Gastroesophageal sphincter (tissue), 4 donors: Measurements from ENCODE around the gene HADHA. TPM values are rescaled to one million over a fixed set of nuclear protein-coding genes. Genes with fewer than 3 reads are reported as not detected.

ENCODE experiments used
- ATAC-seq: fragments of 150-250 bp; one replicate; pipeline ENCODE4 v1.9.1; 2016; ENCODE audit warnings: mild to moderate bottlenecking, moderate library complexity
- H3K27ac ChIP-seq, 4 donors: fragments of 200-600 bp; sonication (generic) in 3 of 4; 1 replicate in 3 of 4; 2 replicates in 1 of 4; pipeline ENCODE4 v1.5.1; 2016 to 2019
- H3K27me3 ChIP-seq: fragments of 200-600 bp; sonication (generic); one replicate; pipeline ENCODE4 v1.5.1; 2019
- H3K36me3 ChIP-seq, 2 donors: fragments of 200-600 bp; sonication (generic); one replicate each; pipeline ENCODE4 v1.5.1; 2019; ENCODE audit warnings: control low read depth in 1 of 2
- H3K4me1 ChIP-seq, 3 donors: fragments of 200-600 bp; sonication (generic); 1 replicate in 2 of 3; 2 replicates in 1 of 3; pipeline ENCODE4 v1.5.1; 2016 to 2019; ENCODE audit warnings: control low read depth in 2 of 3
- H3K4me3 ChIP-seq, 2 donors: fragments of 200-600 bp; sonication (generic); one replicate each; pipeline ENCODE4 v1.5.1; 2019; ENCODE audit warnings: mild to moderate bottlenecking in 1 of 2, moderate library complexity in 1 of 2
- H3K9me3 ChIP-seq, 3 donors: fragments of 200-600 bp; sonication (generic); one replicate each; pipeline ENCODE4 v1.5.1; 2017 to 2019; ENCODE audit warnings: control low read depth in 2 of 3
- EP300 ChIP-seq: sonication (generic); formaldehyde crosslinking; IDR thresholded peaks from one replicate; pipeline ENCODE4 v1.6.1; 2017; ENCODE audit warnings: antibody characterized with exemption, mild to moderate bottlenecking
- POLR2A ChIP-seq, 2 donors: fragments of 450-650 bp; IDR thresholded peaks; one replicate each; pipeline ENCODE4 v1.6.1; 2017; ENCODE audit warnings: antibody characterized with exemption in 2 of 2, mild to moderate bottlenecking in 2 of 2, moderate library complexity in 1 of 2
- POLR2AphosphoS5 ChIP-seq: sonication (generic); formaldehyde crosslinking; IDR thresholded peaks from one replicate; pipeline ENCODE4 v1.6.1; 2017; ENCODE audit warnings: antibody characterized with exemption
- WGBS, 2 donors: methylation state at CpG; one replicate each; pipeline ENCODE4 v1.1.5; 2018; ENCODE audit warnings: low coverage in 1 of 2; 5-methylcytosine and 5-hydroxymethylcytosine counted together
- total RNA-seq, 4 donors: library from RNA; depleted of rRNA; stranded (reverse); fragments of >200 nt; gene quantifications; one replicate each; pipeline ENCODE4 v1.1.0, GENCODE V29; 2016
- TF ChIP-seq, protein P1 (sequence below), 4 experiments: fragments of 200-600 bp in 2 of 4; fragments of 450-650 bp in 2 of 4; sonication (generic) in 1 of 4; IDR thresholded peaks; one replicate each; pipeline ENCODE4 v1.5.1; 2017 to 2019; ENCODE audit warnings: antibody characterized with exemption in 4 of 4, mild to moderate bottlenecking in 2 of 4, moderate library complexity in 2 of 4

Gene HADHA
- total RNA-seq, 4 donors from 2014 or later, result 154 to 277 (median 186) TPM

DNA sequence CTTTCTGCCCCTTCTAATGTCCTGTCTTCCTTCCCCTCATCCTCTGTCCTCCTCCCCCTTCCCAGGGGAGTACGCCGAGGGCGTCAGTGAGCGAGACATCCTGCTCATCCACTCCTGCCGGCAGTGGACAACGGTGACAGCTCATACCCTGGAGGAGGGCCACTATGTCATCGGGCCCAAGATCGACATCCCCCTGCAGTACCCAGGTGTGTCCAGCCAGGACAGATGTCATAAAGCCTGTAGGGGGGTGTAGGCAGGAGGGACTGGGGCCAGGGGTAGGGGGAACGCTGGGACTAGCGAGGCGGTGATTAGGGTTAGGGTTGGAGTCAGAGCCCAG lies 68.2 kb downstream of the HADHA start:
- no peak overlapping the region for H3K4me3 ChIP-seq
- no peaks in the 10 kb centered on the region for H3K9me3 ChIP-seq
- H3K4me1 ChIP-seq, result peaks cover 0 to 35% (median 18%) of the 10 kb centered on the region in 3 donors
- TF ChIP-seq EP300 (no peak), POLR2AphosphoS5 (no peak), POLR2A (IDR thresholded peaks at IDR 0.05) (no peak)
- TF ChIP-seq, protein P1, sequence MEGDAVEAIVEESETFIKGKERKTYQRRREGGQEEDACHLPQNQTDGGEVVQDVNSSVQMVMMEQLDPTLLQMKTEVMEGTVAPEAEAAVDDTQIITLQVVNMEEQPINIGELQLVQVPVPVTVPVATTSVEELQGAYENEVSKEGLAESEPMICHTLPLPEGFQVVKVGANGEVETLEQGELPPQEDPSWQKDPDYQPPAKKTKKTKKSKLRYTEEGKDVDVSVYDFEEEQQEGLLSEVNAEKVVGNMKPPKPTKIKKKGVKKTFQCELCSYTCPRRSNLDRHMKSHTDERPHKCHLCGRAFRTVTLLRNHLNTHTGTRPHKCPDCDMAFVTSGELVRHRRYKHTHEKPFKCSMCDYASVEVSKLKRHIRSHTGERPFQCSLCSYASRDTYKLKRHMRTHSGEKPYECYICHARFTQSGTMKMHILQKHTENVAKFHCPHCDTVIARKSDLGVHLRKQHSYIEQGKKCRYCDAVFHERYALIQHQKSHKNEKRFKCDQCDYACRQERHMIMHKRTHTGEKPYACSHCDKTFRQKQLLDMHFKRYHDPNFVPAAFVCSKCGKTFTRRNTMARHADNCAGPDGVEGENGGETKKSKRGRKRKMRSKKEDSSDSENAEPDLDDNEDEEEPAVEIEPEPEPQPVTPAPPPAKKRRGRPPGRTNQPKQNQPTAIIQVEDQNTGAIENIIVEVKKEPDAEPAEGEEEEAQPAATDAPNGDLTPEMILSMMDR (IDR thresholded peaks at IDR 0.05), result no peak
- no peak overlapping the region for H3K27ac ChIP-seq
- ATAC-seq, result no peak
- WGBS, 2 donors, result 83 to 100% methylated on average over 3 of the region's 11 CpGs
- peaks cover 57% of the 10 kb centered on the region for H3K27me3 ChIP-seq
- no peaks in the 10 kb centered on the region for H3K36me3 ChIP-seq

DNA sequence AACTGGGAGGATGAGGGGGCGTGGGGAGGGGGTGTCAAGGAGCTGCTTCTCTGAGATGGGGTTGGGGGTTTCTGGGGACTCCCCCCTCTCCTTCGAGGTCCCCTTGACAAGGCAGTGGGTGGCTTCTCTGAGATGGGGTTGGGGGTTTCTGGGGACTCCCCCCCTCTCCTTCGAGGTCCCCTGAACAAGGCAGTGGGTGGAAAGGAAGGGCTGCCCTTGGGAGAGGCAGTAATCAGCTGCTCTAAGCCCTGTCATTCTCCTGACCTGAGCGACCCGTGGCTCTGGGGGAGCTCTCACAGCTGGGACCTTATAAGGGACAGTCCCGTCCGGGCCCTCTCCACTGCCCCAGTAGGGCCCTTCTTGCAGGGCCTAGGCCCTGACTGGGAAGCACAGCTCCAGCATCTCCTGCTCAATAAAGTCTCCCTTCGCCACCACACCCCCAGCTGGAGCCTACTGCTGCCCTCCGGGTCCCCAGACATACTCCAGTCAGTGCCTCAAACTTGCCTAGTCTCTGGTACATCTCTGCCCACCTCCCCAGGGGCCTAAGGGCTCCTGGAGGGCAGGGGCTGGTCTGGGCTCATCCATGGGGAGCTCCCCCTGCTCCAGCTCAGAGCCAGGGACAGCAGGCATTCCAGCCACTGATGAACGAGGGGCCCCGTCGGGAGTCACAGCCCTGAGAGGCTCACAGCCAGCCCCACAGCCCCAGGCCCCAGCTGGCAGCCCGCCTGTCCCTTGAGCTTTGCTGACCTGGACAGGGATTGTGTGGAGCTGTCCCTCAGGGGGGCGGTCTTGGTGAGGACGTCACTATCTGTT lies 68.8 kb downstream of the HADHA start:
- Histone ChIP-seq H3K4me3 (no peak overlapping the region), H3K27me3 (peaks cover 60% of the 10 kb centered on the region), H3K27ac (no peak overlapping the region), H3K4me1 (peaks cover 0 to 35% (median 18%) of the 10 kb centered on the region in 3 donors), H3K9me3 (no peaks in the 10 kb centered on the region), H3K36me3 (no peaks in the 10 kb centered on the region)
- TF ChIP-seq, protein P1 (IDR thresholded peaks at IDR 0.05), result no peak
- TF ChIP-seq POLR2AphosphoS5 (no peak), EP300 (no peak), POLR2A (IDR thresholded peaks at IDR 0.05) (no peak)
- WGBS, 2 donors, result no CpG with 5 or more reads among the region's 15 CpGs
- no peak for ATAC-seq

DNA sequence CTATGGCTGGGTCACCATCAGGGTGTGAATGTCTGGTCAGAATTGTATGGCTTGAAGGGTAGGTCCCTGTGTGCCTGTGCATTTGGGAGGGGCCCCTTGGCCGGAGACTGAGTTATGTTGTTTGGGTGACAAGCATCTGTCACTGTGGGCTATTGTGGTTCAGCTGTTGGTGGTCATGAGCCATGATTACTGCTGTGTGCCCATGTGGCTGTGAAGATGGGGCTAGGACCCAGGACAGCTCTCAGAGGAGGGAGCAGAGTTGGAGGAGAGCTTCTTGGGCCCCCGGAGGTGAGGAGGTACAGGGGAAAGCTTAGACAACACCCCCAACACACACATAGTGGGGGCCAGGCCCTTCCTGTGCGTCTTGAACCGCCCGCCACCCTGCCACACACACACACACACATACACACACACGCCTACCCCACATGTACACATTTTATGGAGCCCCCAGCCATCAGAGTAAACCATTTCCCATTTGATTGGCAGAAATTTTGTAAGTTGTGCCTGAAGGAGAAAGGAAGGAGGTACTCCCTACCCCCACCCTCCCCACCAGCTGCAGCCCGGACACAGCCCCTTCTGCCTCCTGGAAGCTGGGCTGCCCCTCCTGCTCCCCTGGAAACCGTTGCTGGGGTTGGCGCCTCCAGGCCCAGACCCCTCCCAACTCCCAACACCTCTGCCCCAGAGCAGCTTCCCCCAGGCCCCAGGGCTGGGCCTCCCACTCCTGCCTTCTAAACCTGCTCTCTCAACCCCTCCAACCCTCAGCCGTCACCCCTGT lies 69.6 kb downstream of the HADHA start:
- Histone ChIP-seq H3K4me3 (no peak overlapping the region), H3K36me3 (no peaks in the 10 kb centered on the region), H3K27ac (no peak overlapping the region), H3K27me3 (peaks cover 60% of the 10 kb centered on the region), H3K9me3 (no peaks in the 10 kb centered on the region), H3K4me1 (peaks cover 0 to 34% (median 18%) of the 10 kb centered on the region in 3 donors)
- 88 to 90% methylated on average over 4 to 6 of the region's 10 CpGs for WGBS, 2 donors
- TF ChIP-seq EP300 (no peak), POLR2AphosphoS5 (no peak), POLR2A (IDR thresholded peaks at IDR 0.05) (no peak)
- TF ChIP-seq, protein P1 (IDR thresholded peaks at IDR 0.05), result no peak
- ATAC-seq, result no peak

DNA sequence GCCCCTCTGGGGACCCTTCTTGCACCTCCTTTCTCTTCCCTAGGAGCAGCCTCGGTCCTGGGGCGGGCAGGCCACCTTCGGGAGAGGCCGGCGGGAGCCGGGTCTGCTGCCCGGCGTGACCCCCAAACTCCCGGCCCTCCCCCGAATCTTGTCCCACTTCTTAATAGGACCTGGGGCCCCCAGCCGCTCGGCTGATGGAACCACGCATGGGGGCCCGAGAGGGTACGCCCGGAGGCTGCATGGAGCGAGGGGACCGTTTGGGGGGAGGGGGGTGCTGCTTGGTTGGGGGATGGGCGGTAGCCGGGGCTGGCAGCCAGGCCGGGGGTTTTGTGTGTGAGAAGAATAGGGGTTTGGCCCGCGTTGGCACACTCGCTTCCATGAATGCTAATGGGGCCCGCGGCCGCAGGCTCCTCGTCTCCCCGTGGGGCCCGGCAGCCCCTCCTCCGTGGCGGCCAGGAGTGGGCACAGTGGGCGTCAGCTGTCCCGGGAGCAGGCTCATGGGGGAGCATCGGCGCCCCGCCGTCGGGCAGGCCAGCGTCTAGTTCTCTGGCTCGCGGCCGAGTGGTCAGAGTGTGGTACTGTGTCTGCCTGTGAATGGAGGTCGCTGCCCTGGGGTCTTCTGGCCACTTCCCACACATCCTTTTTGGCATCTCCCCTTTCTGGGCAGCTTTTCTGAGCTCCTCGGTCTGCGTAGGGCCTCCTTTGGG lies 70.5 kb downstream of the HADHA start:
- no peak for ATAC-seq
- peak overlapping the region in 1 of 2 donors; percentile 52 for H3K4me3 ChIP-seq
- no peak overlapping the region for H3K27ac ChIP-seq
- no peaks in the 10 kb centered on the region for H3K36me3 ChIP-seq
- H3K4me1 ChIP-seq, result peaks cover 0 to 25% (median 11%) of the 10 kb centered on the region in 3 donors
- 64% methylated on average over 3 of the region's 46 CpGs; no CpG with 5 or more reads in 1 of the 2 donors for WGBS, 2 donors
- H3K9me3 ChIP-seq, result no peaks in the 10 kb centered on the region
- TF ChIP-seq POLR2A (IDR thresholded peaks at IDR 0.05) (no peak), POLR2AphosphoS5 (no peak), EP300 (no peak)
- TF ChIP-seq, protein P1 (IDR thresholded peaks at IDR 0.05), result no peak
- H3K27me3 ChIP-seq, result peaks cover 60% of the 10 kb centered on the region
